Measurements from ENCODE around the gene IQSEC1.

Gene IQSEC1

DNA sequence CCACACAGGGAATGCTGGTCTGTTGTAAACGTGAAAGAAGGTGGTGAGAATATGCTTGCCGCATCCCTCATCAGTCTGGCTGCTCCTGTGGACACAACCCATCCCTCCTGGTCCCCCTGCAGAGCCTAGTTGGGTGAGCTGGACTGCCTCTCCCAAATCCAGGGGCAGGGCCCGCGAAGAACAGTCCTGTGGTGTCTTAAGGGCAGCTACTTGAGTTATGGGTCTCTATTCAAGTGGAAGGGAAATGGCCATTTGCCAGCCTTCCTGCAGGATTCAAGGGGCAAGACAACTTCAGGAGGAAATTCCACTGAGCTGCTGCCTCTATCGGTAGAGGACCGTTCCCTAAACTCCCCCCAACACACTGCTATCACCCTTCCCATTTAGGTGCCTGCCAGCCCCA is 98.9 kb downstream of the IQSEC1 start:
- Histone ChIP-seq H2AFZ (ENCODE audit: low read depth, low read length, severe bottlenecking) (no peak overlapping the region), H3K36me3 (ENCODE audit: low read length) (no peaks in the 10 kb centered on the region), H3F3A (ENCODE audit: insufficient read depth) (no peaks in the 10 kb centered on the region), H3K27me3 (ENCODE audit: low read length) (no peaks in the 10 kb centered on the region), H3K79me2 (ENCODE audit: insufficient read depth, low read length) (no peaks in the 10 kb centered on the region), H3K27ac (ENCODE audit: low read depth, low read length) (no peak overlapping the region), H3K4me2 (ENCODE audit: low read depth, low read length, poor library complexity, severe bottlenecking) (no peak overlapping the region), H3K4me3 (ENCODE audit: insufficient read depth, low read length, poor library complexity, severe bottlenecking) (no peak overlapping the region), H4K20me1 (ENCODE audit: low read depth, low read length) (no peaks in the 10 kb centered on the region), H3K9me2 (replicated peaks; ENCODE audit: insufficient read depth, low read length) (no peaks in the 10 kb centered on the region), H3K9me3 (ENCODE audit: insufficient read depth, low read length) (no peaks in the 10 kb centered on the region), H3K9ac (ENCODE audit: low read length) (no peak overlapping the region)
- TF ChIP-seq CTCF (IDR thresholded peaks at IDR 0.05; ENCODE audit: insufficient read depth, low read length, poor library complexity, severe bottlenecking) (no peak), EZH2phosphoT487 (conservative IDR thresholded peaks at IDR 0.05; ENCODE audit: low read length) (no peak)

DNA sequence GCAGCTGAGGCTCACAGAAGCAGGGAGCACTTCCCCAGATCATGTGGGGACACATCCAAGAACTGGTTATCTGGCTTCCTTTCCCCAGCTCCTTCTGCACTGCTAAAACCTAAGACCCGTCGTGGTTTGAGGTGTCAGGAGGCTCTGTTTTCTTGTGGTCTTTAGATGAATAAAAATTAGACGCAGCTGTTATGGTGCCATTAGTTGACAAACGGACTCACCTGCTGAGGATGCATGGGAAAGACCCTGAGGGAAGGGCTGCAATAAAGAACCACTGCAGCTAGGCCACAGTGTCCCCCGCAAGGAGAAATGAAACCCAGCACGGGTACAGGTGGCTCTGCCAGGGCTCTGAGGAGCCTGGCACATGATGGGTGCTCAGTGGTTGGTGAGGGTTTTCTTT is 99.4 kb downstream of the IQSEC1 start:
- no peak for TF ChIP-seq EZH2phosphoT487 (conservative IDR thresholded peaks at IDR 0.05; ENCODE audit: low read length)
- no peak for TF ChIP-seq CTCF (IDR thresholded peaks at IDR 0.05; ENCODE audit: insufficient read depth, low read length, poor library complexity, severe bottlenecking)
- Histone ChIP-seq H3K4me2 (ENCODE audit: low read depth, low read length, poor library complexity, severe bottlenecking) (no peak overlapping the region), H3K4me3 (ENCODE audit: insufficient read depth, low read length, poor library complexity, severe bottlenecking) (no peak overlapping the region), H3K9me3 (ENCODE audit: insufficient read depth, low read length) (no peaks in the 10 kb centered on the region), H3F3A (ENCODE audit: insufficient read depth) (no peaks in the 10 kb centered on the region), H3K27ac (ENCODE audit: low read depth, low read length) (no peak overlapping the region), H3K9me2 (replicated peaks; ENCODE audit: insufficient read depth, low read length) (no peaks in the 10 kb centered on the region), H3K36me3 (ENCODE audit: low read length) (no peaks in the 10 kb centered on the region), H3K27me3 (ENCODE audit: low read length) (no peaks in the 10 kb centered on the region), H3K79me2 (ENCODE audit: insufficient read depth, low read length) (no peaks in the 10 kb centered on the region), H4K20me1 (ENCODE audit: low read depth, low read length) (no peaks in the 10 kb centered on the region), H2AFZ (ENCODE audit: low read depth, low read length, severe bottlenecking) (no peak overlapping the region), H3K9ac (ENCODE audit: low read length) (no peak overlapping the region)

DNA sequence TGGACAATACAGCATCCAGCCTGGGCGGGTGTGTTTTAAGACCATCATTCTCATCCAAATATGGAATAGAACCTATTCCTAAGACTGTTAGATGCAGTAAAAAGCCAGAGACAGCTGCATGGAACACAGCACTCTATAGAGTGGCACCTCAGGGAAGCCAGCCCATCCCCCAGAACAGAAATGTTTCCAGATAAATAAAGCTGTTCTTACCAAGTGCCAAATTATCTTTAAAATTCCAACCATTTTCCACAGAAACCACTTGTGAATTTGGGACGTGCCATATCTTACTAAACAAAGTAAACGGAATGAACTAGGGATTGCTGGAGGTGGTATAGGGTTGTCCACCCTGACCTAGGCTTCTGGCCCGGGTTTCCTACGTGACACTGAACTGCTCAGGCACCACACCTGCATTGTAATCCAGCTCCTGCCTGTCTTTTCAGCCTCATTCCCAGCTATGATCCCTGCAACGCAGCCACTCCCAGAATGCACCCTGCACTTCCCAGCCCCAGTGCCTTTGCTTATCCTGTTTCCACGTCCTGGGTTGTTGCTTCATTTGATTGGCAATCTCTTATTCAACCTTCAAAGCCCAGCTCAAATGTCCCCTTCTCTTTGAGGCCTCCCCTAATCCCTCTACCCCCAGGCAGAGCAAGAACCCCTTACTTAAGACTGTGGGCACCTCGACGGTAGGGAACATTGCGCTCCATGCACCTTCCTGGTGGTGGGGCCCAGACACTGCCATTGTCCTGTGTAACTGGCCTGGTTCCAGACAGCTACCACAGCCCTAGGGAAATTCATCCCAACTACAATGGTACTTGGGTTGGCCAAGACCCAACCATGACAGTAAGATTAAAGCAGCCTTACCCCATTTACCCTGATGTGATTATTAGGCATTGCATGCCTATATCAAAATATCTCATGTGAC is 100.2 kb downstream of the IQSEC1 start:
- no peaks in the 10 kb centered on the region for H4K20me1 ChIP-seq (ENCODE audit: low read depth, low read length)

More for the DNA sequence above, 100.2 kb downstream of the IQSEC1 start:
- Histone ChIP-seq H3K9ac (ENCODE audit: low read length) (no peak overlapping the region), H3K27me3 (ENCODE audit: low read length) (no peaks in the 10 kb centered on the region), H3K9me2 (replicated peaks; ENCODE audit: insufficient read depth, low read length) (no peaks in the 10 kb centered on the region), H3K27ac (ENCODE audit: low read depth, low read length) (no peak overlapping the region), H3K79me2 (ENCODE audit: insufficient read depth, low read length) (no peaks in the 10 kb centered on the region), H3F3A (ENCODE audit: insufficient read depth) (no peaks in the 10 kb centered on the region), H3K4me3 (ENCODE audit: insufficient read depth, low read length, poor library complexity, severe bottlenecking) (no peak overlapping the region), H3K9me3 (ENCODE audit: insufficient read depth, low read length) (no peaks in the 10 kb centered on the region), H2AFZ (ENCODE audit: low read depth, low read length, severe bottlenecking) (no peak overlapping the region), H3K4me2 (ENCODE audit: low read depth, low read length, poor library complexity, severe bottlenecking) (no peak overlapping the region), H3K36me3 (ENCODE audit: low read length) (no peaks in the 10 kb centered on the region)
- TF ChIP-seq EZH2phosphoT487 (conservative IDR thresholded peaks at IDR 0.05; ENCODE audit: low read length) (no peak), CTCF (IDR thresholded peaks at IDR 0.05; ENCODE audit: insufficient read depth, low read length, poor library complexity, severe bottlenecking) (no peak)
